Smooth muscle cell (in vitro differentiated cells): Measurements from ENCODE around the gene ZNF576. TPM values are rescaled to one million over a fixed set of nuclear protein-coding genes. Genes with fewer than 3 reads are reported as not detected.
"Not testable (repeated sequence)": the region's sequence is repeated elsewhere in the genome, so short reads cannot be mapped to it uniquely, and the experiment has no call there.

Experiments
- DNase-seq: peaks from one replicate; lab custom pipeline; 2025; ENCODE audit not compliant: unreplicated experiment; lab: John Stamatoyannopoulos, UW
- H2AFZ ChIP-seq: fragments of 200-600 bp; sonication (generic); 2 replicates; pipeline ENCODE4 v1.6.0; 2016; ENCODE audit warnings: antibody characterized with exemption, low read depth, mild to moderate bottlenecking
- H3F3A ChIP-seq: fragments of 200-600 bp; sonication (generic); 2 replicates; pipeline ENCODE4 v1.6.0; 2017; ENCODE audit warnings: antibody characterized with exemption, low read depth
- H3K27ac ChIP-seq: fragments of 200-600 bp; sonication (generic); 2 replicates; pipeline ENCODE4 v1.5.1; 2016; ENCODE audit warnings: low read depth, mild to moderate bottlenecking
- H3K27me3 ChIP-seq: fragments of 200-600 bp; sonication (generic); 2 replicates; pipeline ENCODE4 v1.6.1; 2016; ENCODE audit warnings: low read depth, mild to moderate bottlenecking
- H3K36me3 ChIP-seq: fragments of 200-600 bp; sonication (generic); 2 replicates; pipeline ENCODE4 v1.5.1; 2016; ENCODE audit warnings: low read depth
- H3K4me1 ChIP-seq: fragments of 200-600 bp; sonication (generic); 2 replicates; pipeline ENCODE4 v1.5.1; 2016; ENCODE audit warnings: low read depth
- H3K4me2 ChIP-seq: fragments of 200-600 bp; sonication (generic); 2 replicates; pipeline ENCODE4 v1.6.0; 2016; ENCODE audit warnings: mild to moderate bottlenecking
- H3K4me3 ChIP-seq: fragments of 200-600 bp; sonication (generic); 2 replicates; pipeline ENCODE4 v1.5.1; 2016; ENCODE audit warnings: mild to moderate bottlenecking
- H3K79me2 ChIP-seq: fragments of 200-600 bp; sonication (generic); 2 replicates; pipeline ENCODE4 v1.6.0; 2016; ENCODE audit warnings: low read depth, mild to moderate bottlenecking
- H3K9ac ChIP-seq: fragments of 200-600 bp; sonication (generic); 2 replicates; pipeline ENCODE4 v1.6.0; 2016; ENCODE audit warnings: low read depth
- H3K9me3 ChIP-seq: fragments of 200-600 bp; sonication (generic); replicated peaks from 2 replicates; pipeline ENCODE4 v1.5.1; 2016; ENCODE audit warnings: low read depth
- H4K20me1 ChIP-seq: fragments of 200-600 bp; sonication (generic); 2 replicates; pipeline ENCODE4 v1.6.0; 2016; ENCODE audit warnings: low read depth
- WGBS: methylation state at CpG from one replicate; pipeline ENCODE4 v1.1.7; 2016; ENCODE audit warnings: low lambda C conversion rate; 5-methylcytosine and 5-hydroxymethylcytosine counted together
- polyA plus RNA-seq: library from polyadenylated mRNA; unstranded; fragments of >200 nt; fragmentation: Nextera tagmentation; extraction: Ambion mirVana; gene quantifications from 2 replicates; pipeline ENCODE4 v1.2.1, GENCODE V29; 2016
- total RNA-seq: library from RNA; depleted of rRNA; stranded (reverse); fragments of >200 nt; gene quantifications from 2 replicates; pipeline ENCODE4 v1.2.3, GENCODE V29; 2014
- TF ChIP-seq, protein P1 (sequence below): fragments of 200-600 bp; sonication (generic); IDR thresholded peaks from 2 replicates; pipeline ENCODE4 v1.5.1; 2017; ENCODE audit warnings: borderline replicate concordance, mild to moderate bottlenecking, antibody characterized with exemption; ENCODE audit not compliant: insufficient read depth, poor library complexity, severe bottlenecking

ZNF576 gene
- total and polyA plus RNA-seq, 2 experiments from 2014 or later = 2.7 to 13.7 TPM

DNA sequence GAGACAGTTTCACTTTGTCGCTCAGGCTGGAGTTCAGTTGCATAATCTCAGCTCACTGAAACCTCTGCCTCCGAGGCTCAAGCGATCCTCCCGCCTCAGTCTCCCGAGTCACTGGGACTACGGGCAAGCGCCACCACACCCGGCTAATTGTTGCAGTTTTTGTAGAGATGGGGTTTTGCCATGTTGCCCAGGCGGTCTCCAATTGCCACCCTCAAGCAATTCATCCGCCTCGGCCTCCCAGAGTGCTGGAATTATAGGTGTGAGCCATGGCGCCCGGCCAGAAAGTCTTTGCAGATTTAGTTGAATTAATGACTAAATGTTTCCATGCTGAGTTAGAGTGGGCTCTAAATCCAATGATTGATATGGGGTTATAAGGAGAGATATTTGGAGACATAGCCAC, 47.8 kb downstream of the ZNF576 start:
- DNase-seq = no peak
- no peak overlapping the region for H3K4me2 ChIP-seq
- no peak overlapping the region for H3K4me3 ChIP-seq
- H3K79me2 ChIP-seq = no peaks in the 10 kb centered on the region
- no peaks in the 10 kb centered on the region for H4K20me1 ChIP-seq
- H3K27me3 ChIP-seq = peaks cover 23% of the 10 kb centered on the region
- no peak overlapping the region for H3K9ac ChIP-seq
- peaks cover 3% of the 10 kb centered on the region for H3K36me3 ChIP-seq
- H2AFZ ChIP-seq = no peak overlapping the region
- no peaks in the 10 kb centered on the region for H3K9me3 ChIP-seq
- no peak overlapping the region for H3K27ac ChIP-seq
- TF ChIP-seq, protein P1, sequence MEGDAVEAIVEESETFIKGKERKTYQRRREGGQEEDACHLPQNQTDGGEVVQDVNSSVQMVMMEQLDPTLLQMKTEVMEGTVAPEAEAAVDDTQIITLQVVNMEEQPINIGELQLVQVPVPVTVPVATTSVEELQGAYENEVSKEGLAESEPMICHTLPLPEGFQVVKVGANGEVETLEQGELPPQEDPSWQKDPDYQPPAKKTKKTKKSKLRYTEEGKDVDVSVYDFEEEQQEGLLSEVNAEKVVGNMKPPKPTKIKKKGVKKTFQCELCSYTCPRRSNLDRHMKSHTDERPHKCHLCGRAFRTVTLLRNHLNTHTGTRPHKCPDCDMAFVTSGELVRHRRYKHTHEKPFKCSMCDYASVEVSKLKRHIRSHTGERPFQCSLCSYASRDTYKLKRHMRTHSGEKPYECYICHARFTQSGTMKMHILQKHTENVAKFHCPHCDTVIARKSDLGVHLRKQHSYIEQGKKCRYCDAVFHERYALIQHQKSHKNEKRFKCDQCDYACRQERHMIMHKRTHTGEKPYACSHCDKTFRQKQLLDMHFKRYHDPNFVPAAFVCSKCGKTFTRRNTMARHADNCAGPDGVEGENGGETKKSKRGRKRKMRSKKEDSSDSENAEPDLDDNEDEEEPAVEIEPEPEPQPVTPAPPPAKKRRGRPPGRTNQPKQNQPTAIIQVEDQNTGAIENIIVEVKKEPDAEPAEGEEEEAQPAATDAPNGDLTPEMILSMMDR = no peak
- H3F3A ChIP-seq = no peaks in the 10 kb centered on the region
- H3K4me1 ChIP-seq = no peaks in the 10 kb centered on the region
- 89% methylated on average over 13 of the region's 13 CpGs for WGBS

DNA sequence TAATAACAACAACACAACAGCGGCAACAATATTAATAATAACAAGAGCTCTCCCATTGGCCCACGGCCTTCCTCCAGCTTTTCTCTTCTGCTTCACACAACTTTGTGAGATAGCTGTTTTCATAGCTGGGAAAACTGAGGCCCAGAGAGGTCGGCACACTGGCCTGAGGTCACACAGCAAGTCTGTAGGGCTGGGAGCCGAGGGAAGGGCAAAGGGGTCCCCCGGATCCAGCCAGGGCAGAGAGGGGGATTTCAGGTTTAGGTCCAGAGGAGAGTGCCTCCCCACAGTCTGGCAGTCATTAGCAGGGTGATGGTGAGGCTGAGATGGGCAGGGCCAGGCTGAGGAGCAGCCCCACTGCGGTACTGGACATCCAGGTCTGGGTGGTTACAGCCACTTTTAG, 52.2 kb downstream of the ZNF576 start:
- no peaks in the 10 kb centered on the region for H3K79me2 ChIP-seq
- no peak overlapping the region for H3K9ac ChIP-seq
- no peak overlapping the region for H2AFZ ChIP-seq
- 96% methylated on average over 6 of the region's 6 CpGs for WGBS
- no peaks in the 10 kb centered on the region for H3K9me3 ChIP-seq
- DNase-seq = no peak
- no peaks in the 10 kb centered on the region for H4K20me1 ChIP-seq
- no peak overlapping the region for H3K4me3 ChIP-seq
- H3K4me2 ChIP-seq = no peak overlapping the region
- no peak overlapping the region for H3K27ac ChIP-seq
- H3K36me3 ChIP-seq = peaks cover 3% of the 10 kb centered on the region
- no peaks in the 10 kb centered on the region for H3K4me1 ChIP-seq
- no peaks in the 10 kb centered on the region for H3K27me3 ChIP-seq
- no peaks in the 10 kb centered on the region for H3F3A ChIP-seq
- TF ChIP-seq, protein P1 = no peak

DNA sequence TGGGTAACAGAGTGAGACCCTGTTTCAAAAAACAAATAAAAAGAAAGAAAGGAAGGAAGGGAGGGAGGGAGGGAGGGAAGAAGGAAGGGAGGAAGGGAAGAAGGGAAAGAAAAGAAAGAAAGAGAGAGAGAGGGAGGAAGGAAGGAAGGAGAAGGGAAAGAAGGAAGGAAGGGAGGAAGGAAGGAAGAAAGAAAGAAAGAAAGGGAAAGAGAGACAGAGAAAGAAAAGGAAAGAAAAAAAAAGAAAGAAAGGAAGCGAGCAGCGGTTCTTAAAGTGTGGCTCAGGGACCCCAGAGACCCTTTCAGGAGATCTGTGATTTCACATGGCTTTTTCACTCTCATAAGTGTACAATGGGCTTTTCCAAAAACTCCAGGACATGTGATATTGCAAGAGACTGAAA, 53.1 kb downstream of the ZNF576 start:
- WGBS = 78% methylated on average over 2 of the region's 2 CpGs
- Histone ChIP-seq H3K79me2 (no peaks in the 10 kb centered on the region), H3K9ac (no peak overlapping the region), H3K36me3 (peaks cover 3% of the 10 kb centered on the region), H3F3A (no peaks in the 10 kb centered on the region), H3K4me2 (no peak overlapping the region), H3K9me3 (no peaks in the 10 kb centered on the region), H3K4me3 (no peak overlapping the region), H3K4me1 (no peaks in the 10 kb centered on the region), H3K27me3 (no peaks in the 10 kb centered on the region), H3K27ac (no peak overlapping the region), H2AFZ (no peak overlapping the region), H4K20me1 (no peaks in the 10 kb centered on the region)
- no peak for DNase-seq
- TF ChIP-seq, protein P1 = no peak

DNA sequence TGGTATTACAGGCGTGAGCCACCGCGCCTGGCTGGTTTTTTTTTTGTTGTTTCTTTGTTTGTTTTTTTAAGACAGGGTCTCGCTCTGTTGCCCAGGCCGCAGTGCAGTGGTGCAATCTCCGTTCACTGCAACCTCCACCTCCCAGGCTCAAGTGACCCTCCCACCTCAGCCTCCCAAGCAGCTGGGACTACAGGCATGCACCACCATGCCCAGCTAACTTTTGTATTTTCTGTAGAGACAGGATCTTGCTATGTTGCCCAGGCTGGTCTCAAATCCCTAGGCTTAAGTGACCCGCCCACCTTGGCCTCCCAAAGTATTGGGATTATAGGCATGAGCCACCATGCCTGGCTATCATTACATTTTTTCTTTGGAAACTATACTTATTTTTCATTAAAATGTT, 53.9 kb downstream of the ZNF576 start:
- WGBS = 98% methylated on average over 7 of the region's 7 CpGs
- H2AFZ ChIP-seq, H3K9me3 ChIP-seq, H3K4me3 ChIP-seq, H3K27ac ChIP-seq, H3K9ac ChIP-seq, H3K79me2 ChIP-seq, H3K36me3 ChIP-seq, H3F3A ChIP-seq, H4K20me1 ChIP-seq, H3K4me2 ChIP-seq, H3K27me3 ChIP-seq, H3K4me1 ChIP-seq, DNase-seq: not testable (repeated sequence)

Other genes with a start within 250 kb of the ZNF576 start
- gene CD177, start 242.9 kb upstream of the ZNF576 start, total RNA-seq = not detected in 2 replicates
- not detected in 2 replicates for gene CD177, start 242.9 kb upstream of the ZNF576 start, polyA plus RNA-seq
- gene TEX101, start 181.7 kb upstream of the ZNF576 start, total RNA-seq = not detected in 2 replicates
- not detected in 2 replicates for gene TEX101, start 181.7 kb upstream of the ZNF576 start, polyA plus RNA-seq
- gene LYPD3, start 131.0 kb upstream of the ZNF576 start, total RNA-seq = 12.7 and 20.6 TPM in 2 replicates
- 17.9 and 36.9 TPM in 2 replicates for gene LYPD3, start 131.0 kb upstream of the ZNF576 start, polyA plus RNA-seq
- 7.2 and 8.9 TPM in 2 replicates for gene PHLDB3, start 91.8 kb upstream of the ZNF576 start, total RNA-seq
- gene PHLDB3, start 91.8 kb upstream of the ZNF576 start, polyA plus RNA-seq = 8.6 and 17.4 TPM in 2 replicates
- 45.4 and 61.1 TPM in 2 replicates for gene ETHE1, start 69.4 kb upstream of the ZNF576 start, total RNA-seq
- 57.6 and 61.4 TPM in 2 replicates for gene ETHE1, start 69.4 kb upstream of the ZNF576 start, polyA plus RNA-seq
- 0.18 TPM in 1 of 2 replicates, not detected in the other for gene ZNF575, start 63.4 kb upstream of the ZNF576 start, total RNA-seq
- gene ZNF575, start 63.4 kb upstream of the ZNF576 start, polyA plus RNA-seq = 1.7 and 2.4 TPM in 2 replicates
- gene XRCC1, start 21.1 kb upstream of the ZNF576 start, total RNA-seq = 19.0 and 24.9 TPM in 2 replicates
- gene XRCC1, start 21.1 kb upstream of the ZNF576 start, polyA plus RNA-seq = 35.1 and 43.0 TPM in 2 replicates
- gene PINLYP, start 20.8 kb upstream of the ZNF576 start, total RNA-seq = 1.7 and 5.5 TPM in 2 replicates
- 2.2 and 8.3 TPM in 2 replicates for gene PINLYP, start 20.8 kb upstream of the ZNF576 start, polyA plus RNA-seq
- gene IRGQ, start 461 bp upstream of the ZNF576 start, total RNA-seq = 11.1 and 13.1 TPM in 2 replicates
- 13.1 and 14.3 TPM in 2 replicates for gene IRGQ, start 461 bp upstream of the ZNF576 start, polyA plus RNA-seq
- gene SRRM5, start 15.5 kb downstream of the ZNF576 start, total RNA-seq = 0.09 and 0.27 TPM in 2 replicates
- gene SRRM5, start 15.5 kb downstream of the ZNF576 start, polyA plus RNA-seq = 0.34 TPM in 1 of 2 replicates, not detected in the other
- 12.9 and 20.3 TPM in 2 replicates for gene ZNF428, start 23.0 kb downstream of the ZNF576 start, total RNA-seq
- 61.4 and 63.1 TPM in 2 replicates for gene ZNF428, start 23.0 kb downstream of the ZNF576 start, polyA plus RNA-seq
- gene CADM4, start 43.3 kb downstream of the ZNF576 start, total RNA-seq = 2.4 and 3.7 TPM in 2 replicates
- 1.9 and 8.3 TPM in 2 replicates for gene CADM4, start 43.3 kb downstream of the ZNF576 start, polyA plus RNA-seq
- gene PLAUR, start 73.6 kb downstream of the ZNF576 start, total RNA-seq = 67.0 and 105 TPM in 2 replicates
- 107 and 115 TPM in 2 replicates for gene PLAUR, start 73.6 kb downstream of the ZNF576 start, polyA plus RNA-seq
- not detected in 2 replicates for gene IRGC, start 119.5 kb downstream of the ZNF576 start, total RNA-seq
- gene IRGC, start 119.5 kb downstream of the ZNF576 start, polyA plus RNA-seq = not detected in 2 replicates
- 12.8 and 13.2 TPM in 2 replicates for gene SMG9, start 158.4 kb downstream of the ZNF576 start, total RNA-seq
- 39.2 and 46.6 TPM in 2 replicates for gene SMG9, start 158.4 kb downstream of the ZNF576 start, polyA plus RNA-seq
- 4.0 and 5.4 TPM in 2 replicates for gene KCNN4, start 184.4 kb downstream of the ZNF576 start, total RNA-seq
- 1.7 and 14.9 TPM in 2 replicates for gene KCNN4, start 184.4 kb downstream of the ZNF576 start, polyA plus RNA-seq
- 3.1 and 6.9 TPM in 2 replicates for gene LYPD5, start 205.9 kb downstream of the ZNF576 start, total RNA-seq
- 1.2 and 2.7 TPM in 2 replicates for gene LYPD5, start 205.9 kb downstream of the ZNF576 start, polyA plus RNA-seq
- gene ZNF283, start 230.7 kb downstream of the ZNF576 start, total RNA-seq = 4.1 and 8.0 TPM in 2 replicates
- gene ZNF283, start 230.7 kb downstream of the ZNF576 start, polyA plus RNA-seq = 1.5 and 2.4 TPM in 2 replicates